Stimulated activated naive CD4-positive, alpha-beta T cell (primary cell): ENCODE data around the gene MCF2L.

Experiments used
- DNase-seq, 6 experiments: peaks; one replicate each; lab custom pipeline; 2025; lab: John Stamatoyannopoulos, UW

MCF2L gene

GRCh38 chr13:113084094-113084942, 115.3 kb downstream of the MCF2L start:
- no peak for DNase-seq

- no peak for DNase-seq
Observed at GRCh38 chr13:113084943-113085540, 116.0 kb downstream of the MCF2L start.

- no peak for DNase-seq
Observed at GRCh38 chr13:113086031-113086750, 117.2 kb downstream of the MCF2L start.

GRCh38 chr13:113086991-113087922, 118.2 kb downstream of the MCF2L start:
- no peak for DNase-seq

- DNase-seq = no peak
Observed at GRCh38 chr13:113087923-113088690, 119.1 kb downstream of the MCF2L start.

- no peak for DNase-seq
Observed at GRCh38 chr13:113088691-113089020, 119.6 kb downstream of the MCF2L start.

- DNase-seq = no peak
Observed at GRCh38 chr13:113089693-113090414, 120.8 kb downstream of the MCF2L start.

- DNase-seq = no peak
Observed at GRCh38 chr13:113090415-113090770, 121.4 kb downstream of the MCF2L start.

GRCh38 chr13:113090806-113091205, 121.8 kb downstream of the MCF2L start:
- no peak for DNase-seq

GRCh38 chr13:113091211-113091771, 122.3 kb downstream of the MCF2L start:
- no peak for DNase-seq

GRCh38 chr13:113091891-113092775, 123.1 kb downstream of the MCF2L start:
- no peak for DNase-seq

- DNase-seq = no peak
Observed at GRCh38 chr13:113092776-113093579, 124.0 kb downstream of the MCF2L start.

GRCh38 chr13:113093580-113094409, 124.8 kb downstream of the MCF2L start:
- DNase-seq = no peak

GRCh38 chr13:113094410-113094800, 125.4 kb downstream of the MCF2L start:
- DNase-seq = no peak

GRCh38 chr13:113095146-113096051, 126.4 kb downstream of the MCF2L start:
- no peak for DNase-seq

- DNase-seq = no peak
Observed at GRCh38 chr13:113096052-113096744, 127.2 kb downstream of the MCF2L start.
